Psoas muscle (tissue), 8 donors: ENCODE results near the gene PRSS35. TPM values are rescaled to one million over a fixed set of nuclear protein-coding genes. Genes with fewer than 3 reads are reported as not detected.
"Not testable (repeated sequence)": the region's sequence is repeated elsewhere in the genome, so short reads cannot be mapped to it uniquely, and the experiment has no call there.

Experiments used
- ATAC-seq, 4 donors: fragments of 200-7000 bp; cut with Tn5 transposase; one replicate each; pipeline ENCODE4 v1.9.1; 2020; ENCODE audit warnings: moderate library complexity in 3 of 4, mild to moderate bottlenecking in 2 of 4
- DNase-seq, 2 donors: peaks; one replicate each; pipeline ENCODE4 v3.0.0-alpha.2; 2020
- H3K27ac ChIP-seq: fragments of 200-600 bp; one replicate; pipeline ENCODE4 v1.8.0; 2022
- H3K27me3 ChIP-seq, 3 donors: fragments of 200-600 bp in 1 of 3; one replicate each; pipeline versions ENCODE4 v1.6.1 to v1.8.0; 2013 to 2022; ENCODE audit warnings: low read length in 2 of 3, mild to moderate bottlenecking in 2 of 3, moderate library complexity in 1 of 3; ENCODE audit not compliant: insufficient read depth in 3 of 3
- H3K36me3 ChIP-seq, 2 donors: fragments of 200-600 bp in 1 of 2; one replicate each; pipeline versions ENCODE4 v1.6.1 to v1.8.0; 2013 to 2022; ENCODE audit warnings: low read depth in 1 of 2, mild to moderate bottlenecking in 1 of 2, moderate library complexity in 1 of 2; ENCODE audit not compliant: insufficient read depth in 1 of 2
- H3K4me1 ChIP-seq: fragments of 200-600 bp; one replicate; pipeline ENCODE4 v1.8.0; 2022
- H3K4me3 ChIP-seq: fragments of 200-600 bp; one replicate; pipeline ENCODE4 v1.8.0; 2022; ENCODE audit warnings: mild to moderate bottlenecking
- H3K9me3 ChIP-seq: fragments of 200-600 bp; one replicate; pipeline ENCODE4 v1.8.0; 2022
- WGBS, 3 donors: extraction: QIAGEN DNeasy Blood & Tissue Kit; methylation state at CpG; one replicate each; pipeline versions ENCODE4 v1.1.6 to v1.1.7; 2013; 5-methylcytosine and 5-hydroxymethylcytosine counted together
- intact Hi-C, 2 donors: fragments of 100-400 bp; cut with DNase I; formaldehyde crosslinking; loops; one replicate each; pipeline versions ENCODE4 v1.11.0 to v1.14.2; 2022
- polyA plus RNA-seq, 3 donors: library from polyadenylated mRNA; stranded (reverse); fragments of 200-250 nt; gene quantifications; one replicate each; pipeline ENCODE4 v1.2.3, GENCODE V29; 2013
- total RNA-seq, 4 donors: library from RNA; stranded (reverse); fragmentation: NEBNext Ultra II Directional in 2 of 4; extraction: Animal tissue kit (Norgen Biotek cat#: 25700) in 2 of 4; gene quantifications; one replicate each; pipeline versions ENCODE4 v1.2.1 to v1.2.4, GENCODE V29; 2021 to 2023
- TF ChIP-seq, protein P1 (sequence below): fragments of 200-600 bp; IDR thresholded peaks from one replicate; pipeline ENCODE4 v1.8.0; 2022; ENCODE audit warnings: antibody characterized with exemption
- donor health status: healthy with polysubstance abuse.
- donor health status: DM: no; HTN: no; CAD: no; lungs with moderate emphysema.
- donor health status: Bipolar disorder and iron deficiency.
- donor health status: healthy.
- donor health status: DM: yes; HTN: yes; CAD: no.
- donor health status: DM: no; HTN: no; CAD: no.
- donor health status: DM: no; HTN: no; CAD: no.
- donor health status: DM: yes; HTN: yes; CAD: no.

Gene PRSS35
- total and polyA plus RNA-seq, 7 donors: 0.03 to 0.50 (median 0.08) TPM; not detected in 2

GRCh38 chr6:83476971-83477370 lies 35.4 kb upstream of the PRSS35 start:
- 90 to 97% (median 94%) methylated on average over 1 of the region's 1 CpG for WGBS, 3 donors
- Histone ChIP-seq H3K4me3 (no peak overlapping the region), H3K4me1 (no peaks in the 10 kb centered on the region), H3K27me3 (no peaks in the 10 kb centered on the region), H3K9me3 (no peaks in the 10 kb centered on the region), H3K27ac (no peak overlapping the region), H3K36me3 (no peaks in the 10 kb centered on the region)
- TF ChIP-seq, protein P1, sequence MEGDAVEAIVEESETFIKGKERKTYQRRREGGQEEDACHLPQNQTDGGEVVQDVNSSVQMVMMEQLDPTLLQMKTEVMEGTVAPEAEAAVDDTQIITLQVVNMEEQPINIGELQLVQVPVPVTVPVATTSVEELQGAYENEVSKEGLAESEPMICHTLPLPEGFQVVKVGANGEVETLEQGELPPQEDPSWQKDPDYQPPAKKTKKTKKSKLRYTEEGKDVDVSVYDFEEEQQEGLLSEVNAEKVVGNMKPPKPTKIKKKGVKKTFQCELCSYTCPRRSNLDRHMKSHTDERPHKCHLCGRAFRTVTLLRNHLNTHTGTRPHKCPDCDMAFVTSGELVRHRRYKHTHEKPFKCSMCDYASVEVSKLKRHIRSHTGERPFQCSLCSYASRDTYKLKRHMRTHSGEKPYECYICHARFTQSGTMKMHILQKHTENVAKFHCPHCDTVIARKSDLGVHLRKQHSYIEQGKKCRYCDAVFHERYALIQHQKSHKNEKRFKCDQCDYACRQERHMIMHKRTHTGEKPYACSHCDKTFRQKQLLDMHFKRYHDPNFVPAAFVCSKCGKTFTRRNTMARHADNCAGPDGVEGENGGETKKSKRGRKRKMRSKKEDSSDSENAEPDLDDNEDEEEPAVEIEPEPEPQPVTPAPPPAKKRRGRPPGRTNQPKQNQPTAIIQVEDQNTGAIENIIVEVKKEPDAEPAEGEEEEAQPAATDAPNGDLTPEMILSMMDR: no peak
- DNase-seq (no peak), ATAC-seq (no peak)
- intact Hi-C loops: loop anchor here in 1 of 2 donors (10.0 kb wide), 1 partner anchor 52 kb away; no protein-coding TSS in a partner anchor

- H3K4me3 ChIP-seq: no peak overlapping the region
- DNase-seq (no peak), ATAC-seq (no peak)
- 68 to 83% (median 69%) methylated on average over 1 of the region's 1 CpG for WGBS, 3 donors
- H3K36me3 ChIP-seq: no peaks in the 10 kb centered on the region
- intact Hi-C loops: loop anchor here in 1 of 2 donors (10.0 kb wide), 1 partner anchor 55 kb away; no protein-coding TSS in a partner anchor
- no peaks in the 10 kb centered on the region for H3K27me3 ChIP-seq
- TF ChIP-seq, protein P1: no peak
- H3K9me3 ChIP-seq: no peaks in the 10 kb centered on the region
- H3K27ac ChIP-seq: no peak overlapping the region
- H3K4me1 ChIP-seq: no peaks in the 10 kb centered on the region
Measured at GRCh38 chr6:83479389-83479788, 32.9 kb upstream of the PRSS35 start.

DNA sequence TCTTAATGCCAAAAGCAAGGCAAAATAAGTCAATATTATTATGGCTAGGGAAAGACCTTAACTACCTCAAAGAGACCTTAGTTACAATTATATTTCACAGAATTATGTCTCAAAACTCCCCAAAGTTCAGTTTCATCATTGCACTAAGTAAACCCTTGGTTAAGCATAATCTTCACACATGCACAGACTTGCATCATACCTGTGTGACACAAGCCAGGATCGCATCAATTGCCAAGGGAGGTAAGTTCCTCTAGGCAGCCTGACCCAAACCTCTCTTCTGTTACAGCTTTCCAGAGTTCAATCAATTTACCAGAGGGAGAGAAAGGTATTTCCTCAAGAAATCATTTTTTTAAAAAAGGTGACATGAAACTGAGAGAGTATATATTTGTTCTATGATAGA lies 31.9 kb upstream of the PRSS35 start:
- Histone ChIP-seq H3K4me1 (no peaks in the 10 kb centered on the region), H3K9me3 (no peaks in the 10 kb centered on the region), H3K27me3 (no peaks in the 10 kb centered on the region), H3K36me3 (no peaks in the 10 kb centered on the region), H3K4me3 (no peak overlapping the region), H3K27ac (no peak overlapping the region)
- no peak for DNase-seq
- intact Hi-C loops: no loop called here
- TF ChIP-seq, protein P1: no peak
- 89 to 100% (median 100%) methylated on average over 1 of the region's 1 CpG for WGBS, 3 donors
- ATAC-seq: no peak

GRCh38 chr6:83481938-83482337 lies 30.4 kb upstream of the PRSS35 start:
- WGBS, 3 donors: 85 to 93% (median 88%) methylated on average over 1 of the region's 1 CpG
- H3K36me3 ChIP-seq, H3K27ac ChIP-seq, H3K4me1 ChIP-seq, intact Hi-C loops, H3K4me3 ChIP-seq, DNase-seq, ATAC-seq, H3K27me3 ChIP-seq, H3K9me3 ChIP-seq: not testable (repeated sequence)

GRCh38 chr6:83488448-83488847 lies 23.9 kb upstream of the PRSS35 start:
- Histone ChIP-seq H3K9me3 (no peaks in the 10 kb centered on the region), H3K27ac (no peak overlapping the region), H3K36me3 (no peaks in the 10 kb centered on the region), H3K4me3 (no peak overlapping the region), H3K4me1 (no peaks in the 10 kb centered on the region), H3K27me3 (no peaks in the 10 kb centered on the region)
- 74 to 82% (median 78%) methylated on average over 2 of the region's 2 CpGs for WGBS, 3 donors
- TF ChIP-seq, protein P1: no peak
- ATAC-seq (no peak), DNase-seq (no peak)
- intact Hi-C loops: no loop called here
